Psoas muscle (tissue), 8 donors: ENCODE data around the gene SLC12A6. TPM values are rescaled to one million over a fixed set of nuclear protein-coding genes. Genes with fewer than 3 reads are reported as not detected.

ENCODE experiments used
- ATAC-seq, 4 donors: fragments of 200-7000 bp; cut with Tn5 transposase; one replicate each; pipeline ENCODE4 v1.9.1; 2020; ENCODE audit warnings: moderate library complexity in 3 of 4, mild to moderate bottlenecking in 2 of 4
- DNase-seq, 2 donors: peaks; one replicate each; pipeline ENCODE4 v3.0.0-alpha.2; 2020
- H3K27ac ChIP-seq: fragments of 200-600 bp; one replicate; pipeline ENCODE4 v1.8.0; 2022
- H3K27me3 ChIP-seq, 3 donors: fragments of 200-600 bp in 1 of 3; one replicate each; pipeline versions ENCODE4 v1.6.1 to v1.8.0; 2013 to 2022; ENCODE audit warnings: low read length in 2 of 3, mild to moderate bottlenecking in 2 of 3, moderate library complexity in 1 of 3; ENCODE audit not compliant: insufficient read depth in 3 of 3
- H3K36me3 ChIP-seq, 2 donors: fragments of 200-600 bp in 1 of 2; one replicate each; pipeline versions ENCODE4 v1.6.1 to v1.8.0; 2013 to 2022; ENCODE audit warnings: low read depth in 1 of 2, mild to moderate bottlenecking in 1 of 2, moderate library complexity in 1 of 2; ENCODE audit not compliant: insufficient read depth in 1 of 2
- H3K4me1 ChIP-seq: fragments of 200-600 bp; one replicate; pipeline ENCODE4 v1.8.0; 2022
- H3K4me3 ChIP-seq: fragments of 200-600 bp; one replicate; pipeline ENCODE4 v1.8.0; 2022; ENCODE audit warnings: mild to moderate bottlenecking
- H3K9me3 ChIP-seq: fragments of 200-600 bp; one replicate; pipeline ENCODE4 v1.8.0; 2022
- CTCF ChIP-seq: fragments of 200-600 bp; IDR thresholded peaks from one replicate; pipeline ENCODE4 v1.8.0; 2022; ENCODE audit warnings: antibody characterized with exemption
- WGBS, 3 donors: extraction: QIAGEN DNeasy Blood & Tissue Kit; methylation state at CpG; one replicate each; pipeline versions ENCODE4 v1.1.6 to v1.1.7; 2013; 5-methylcytosine and 5-hydroxymethylcytosine counted together
- intact Hi-C, 2 donors: fragments of 100-400 bp; cut with DNase I; formaldehyde crosslinking; loops; one replicate each; pipeline versions ENCODE4 v1.11.0 to v1.14.2; 2022
- polyA plus RNA-seq, 3 donors: library from polyadenylated mRNA; stranded (reverse); fragments of 200-250 nt; gene quantifications; one replicate each; pipeline ENCODE4 v1.2.3, GENCODE V29; 2013
- total RNA-seq, 4 donors: library from RNA; stranded (reverse); fragmentation: NEBNext Ultra II Directional in 2 of 4; extraction: Animal tissue kit (Norgen Biotek cat#: 25700) in 2 of 4; gene quantifications; one replicate each; pipeline versions ENCODE4 v1.2.1 to v1.2.4, GENCODE V29; 2021 to 2023
- donor health status: healthy with polysubstance abuse.
- donor health status: DM: no; HTN: no; CAD: no; lungs with moderate emphysema.
- donor health status: Bipolar disorder and iron deficiency.
- donor health status: healthy.
- donor health status: DM: yes; HTN: yes; CAD: no.
- donor health status: DM: no; HTN: no; CAD: no.
- donor health status: DM: no; HTN: no; CAD: no.
- donor health status: DM: yes; HTN: yes; CAD: no.

SLC12A6 gene
- total and polyA plus RNA-seq, 7 donors: 2.3 to 22.1 (median 12.3) TPM

- intact Hi-C loops: loop anchor here in 1 of 2 donors (5.0 kb wide), 2 partner anchors 114 to 239 kb away; partner anchors contain the start of genes EMC4, EMC7 and PGBD4
- peaks cover 14% of the 10 kb centered on the region for H3K4me1 ChIP-seq
- peak overlapping the region; percentile 84 for H3K4me3 ChIP-seq
- no peak for TF ChIP-seq CTCF
- no peak for DNase-seq
- no peak for ATAC-seq
- 92 to 96% (median 94%) methylated on average over 15 of the region's 15 CpGs for WGBS, 3 donors
- H3K27ac ChIP-seq: no peak overlapping the region
- H3K9me3 ChIP-seq: no peaks in the 10 kb centered on the region
- H3K36me3 ChIP-seq: peaks cover 0 to 26% of the 10 kb centered on the region in 2 donors
- H3K27me3 ChIP-seq: no peaks in the 10 kb centered on the region
These were observed 4.0 kb upstream of the SLC12A6 start for GRCh38 chr15:34341381-34342212.

- no peak for ATAC-seq
- H3K27ac ChIP-seq: no peak overlapping the region
- 90% methylated on average over 3 of the region's 3 CpGs for WGBS, 3 donors
- no peak overlapping the region for H3K4me3 ChIP-seq
- H3K36me3 ChIP-seq: peaks cover 0 to 26% of the 10 kb centered on the region in 2 donors
- TF ChIP-seq CTCF: no peak
- H3K4me1 ChIP-seq: peaks cover 31% of the 10 kb centered on the region
- H3K27me3 ChIP-seq: no peaks in the 10 kb centered on the region
- intact Hi-C loops: loop anchor here in 1 of 2 donors (5.0 kb wide), 2 partner anchors 113 to 238 kb away; partner anchors contain the start of genes EMC4, EMC7 and PGBD4
- no peaks in the 10 kb centered on the region for H3K9me3 ChIP-seq
- no peak for DNase-seq
These were observed 2.4 kb upstream of the SLC12A6 start for GRCh38 chr15:34339946-34340345.

GRCh38 chr15:34338347-34338746 lies 766 bp upstream of the SLC12A6 start:
- Histone ChIP-seq H3K36me3 (peaks cover 0 to 26% of the 10 kb centered on the region in 2 donors), H3K27ac (peak overlapping the region; percentile 91), H3K9me3 (no peaks in the 10 kb centered on the region), H3K27me3 (no peaks in the 10 kb centered on the region), H3K4me3 (peak overlapping the region; percentile 78), H3K4me1 (peaks cover 42% of the 10 kb centered on the region)
- DNase-seq: no peak
- intact Hi-C loops: no loop called here
- no peak for TF ChIP-seq CTCF
- 75 to 76% (median 75%) methylated on average over 16 of the region's 16 CpGs for WGBS, 3 donors
- ATAC-seq: no peak

GRCh38 chr15:34336991-34337556 lies 507 bp downstream of the SLC12A6 start:
- intact Hi-C loops: no loop called here

More at GRCh38 chr15:34336991-34337556, 507 bp downstream of the SLC12A6 start:
- TF ChIP-seq CTCF: no peak
- peak overlapping the region; percentile 78 for H3K4me3 ChIP-seq
- H3K36me3 ChIP-seq: peaks cover 0 to 29% of the 10 kb centered on the region in 2 donors
- peak overlapping the region; percentile 91 for H3K27ac ChIP-seq
- H3K9me3 ChIP-seq: no peaks in the 10 kb centered on the region
- ATAC-seq (peak in 2 of 4 donors; percentile 42 to 45), DNase-seq (no peak)
- WGBS, 3 donors: 1 to 2% (median 1%) methylated on average over 26 of the region's 26 CpGs
- H3K4me1 ChIP-seq: peaks cover 41% of the 10 kb centered on the region
- H3K27me3 ChIP-seq: no peaks in the 10 kb centered on the region
